H1 (cell line): ENCODE measurements around the gene TMED10. TPM values are rescaled to one million over a fixed set of nuclear protein-coding genes. Genes with fewer than 3 reads are reported as not detected.
A peak's percentile ranks its signal among the peaks of the same experiment; 100 is the strongest.

Source experiments
- CTCF ChIA-PET: fragments of 300-600 bp; sonication (Branson Sonifier 250); formaldehyde crosslinking; loops from one replicate; lab custom pipeline; 2021; ENCODE audit not compliant: partially characterized antibody; lab: Charles Lee
- POLR2A ChIA-PET: fragments of 300-600 bp; sonication (Branson Sonifier 250); formaldehyde crosslinking; loops from one replicate; lab custom pipeline; 2021; ENCODE audit warnings: inconsistent platforms; ENCODE audit not compliant: partially characterized antibody; lab: Charles Lee
- DNase-seq, 2 experiments: peaks; one replicate each; pipeline versions ENCODE4 v3.0.0 to v3.0.0-alpha.2; 2010 to 2022; ENCODE audit warnings: low spot score in 2 of 2, low read depth in 1 of 2, mixed read lengths in 1 of 2
- FAIRE-seq: peaks from 2 replicates; lab custom pipeline; 2011; peaks lifted over from hg19 to GRCh38; lab: Jason Lieb, UNC
- H2AFZ ChIP-seq: 2 replicates; pipeline ENCODE4 v1.8.1; 2012; ENCODE audit warnings: low read length, inconsistent platforms
- H2AK5ac ChIP-seq: 2 replicates; pipeline ENCODE4 v1.6.1; 2013; ENCODE audit warnings: low read depth, low read length
- H2BK120ac ChIP-seq: replicated peaks from 2 replicates; pipeline ENCODE3; 2013; ENCODE audit warnings: low read depth, low read length, inconsistent platforms
- H2BK12ac ChIP-seq: 2 replicates; pipeline ENCODE4 v1.6.1; 2013; ENCODE audit warnings: low read depth, low read length
- H2BK15ac ChIP-seq: 2 replicates; pipeline ENCODE4 v1.6.1; 2013; ENCODE audit warnings: low read length
- H2BK20ac ChIP-seq: 2 replicates; pipeline ENCODE4 v1.6.1; 2013; ENCODE audit warnings: low read length
- H2BK5ac ChIP-seq: 2 replicates; pipeline ENCODE4 v1.6.1; 2013; ENCODE audit warnings: low read depth, low read length
- H3K14ac ChIP-seq: 2 replicates; pipeline ENCODE4 v1.6.1; 2013; ENCODE audit warnings: inconsistent platforms; ENCODE audit not compliant: insufficient read length
- H3K18ac ChIP-seq: 2 replicates; pipeline ENCODE4 v1.6.1; 2013; ENCODE audit warnings: low read length; ENCODE audit errors: extremely low read depth
- H3K23ac ChIP-seq: 2 replicates; pipeline ENCODE4 v1.6.1; 2013; ENCODE audit warnings: inconsistent platforms; ENCODE audit not compliant: insufficient read length
- H3K23me2 ChIP-seq: 2 replicates; pipeline ENCODE4 v1.6.1; 2013; ENCODE audit warnings: low read depth, low read length
- H3K27ac ChIP-seq: 2 replicates; pipeline ENCODE4 v1.6.1; 2011; ENCODE audit warnings: low read depth, low read length, inconsistent platforms
- H3K27me3 ChIP-seq, 4 experiments: replicated peaks in 1 of 4; 1 replicate in 1 of 4; 2 replicates in 3 of 4; pipeline versions ENCODE4 v1.6.1 to v1.8.1; 2011 to 2013; ENCODE audit warnings: low read length in 3 of 4, mild to moderate bottlenecking in 3 of 4, inconsistent platforms in 2 of 4, mixed read lengths in 2 of 4, moderate library complexity in 1 of 4; ENCODE audit not compliant: control insufficient read depth in 3 of 4, insufficient read depth in 3 of 4; ENCODE audit errors: extremely low read depth in 1 of 4
- H3K36me3 ChIP-seq, 4 experiments: 2 replicates each; pipeline versions ENCODE4 v1.6.1 to v1.8.1; 2011 to 2013; ENCODE audit warnings: mild to moderate bottlenecking in 4 of 4, low read length in 3 of 4, moderate library complexity in 2 of 4, control low read depth in 1 of 4, inconsistent platforms in 1 of 4; ENCODE audit not compliant: insufficient read depth in 4 of 4, control insufficient read depth in 2 of 4
- H3K4ac ChIP-seq: replicated peaks from 2 replicates; pipeline ENCODE3; 2013; ENCODE audit warnings: low read length, low read depth, mixed read lengths, inconsistent platforms; ENCODE audit not compliant: insufficient read length
- H3K4me1 ChIP-seq, 4 experiments: replicated peaks in 1 of 4; 1 replicate in 1 of 4; 2 replicates in 3 of 4; pipeline versions ENCODE4 v1.6.1 to v1.8.1; 2011 to 2013; ENCODE audit warnings: low read length in 3 of 4, inconsistent platforms in 2 of 4, mixed read lengths in 1 of 4; ENCODE audit not compliant: insufficient read depth in 4 of 4, control insufficient read depth in 3 of 4
- H3K4me2 ChIP-seq, 2 experiments: 2 replicates each; pipeline versions ENCODE4 v1.6.1 to v1.8.1; 2011 to 2013; ENCODE audit warnings: low read depth in 2 of 2, low read length in 2 of 2, control low read depth in 1 of 2, inconsistent platforms in 1 of 2, mild to moderate bottlenecking in 1 of 2; ENCODE audit not compliant: insufficient read depth in 1 of 2
- H3K4me3 ChIP-seq, 4 experiments: fragments of 200-600, 300-600 bp in 1 of 4; sonication (generic), shearing (Covaris generic), sonication (Bioruptor Twin) in 1 of 4; 2 replicates each; pipeline versions ENCODE4 v1.5.1 to v1.8.1; 2011 to 2016; ENCODE audit warnings: low read length in 4 of 4, low read depth in 3 of 4, control low read depth in 2 of 4, inconsistent platforms in 2 of 4, mild to moderate bottlenecking in 2 of 4, mixed read lengths in 1 of 4, moderate library complexity in 1 of 4; ENCODE audit not compliant: insufficient read depth in 2 of 4; ENCODE audit errors: extremely low read depth in 1 of 4
- H3K56ac ChIP-seq: replicated peaks from 2 replicates; pipeline ENCODE3; 2013; ENCODE audit warnings: low read depth, mild to moderate bottlenecking, mixed read lengths, low read length, inconsistent platforms; ENCODE audit not compliant: insufficient read length
- H3K79me1 ChIP-seq: 2 replicates; pipeline ENCODE4 v1.6.1; 2013; ENCODE audit warnings: low read depth, low read length, control low read depth
- H3K79me2 ChIP-seq, 2 experiments: 2 replicates each; pipeline versions ENCODE4 v1.6.1 to v1.8.1; 2012 to 2013; ENCODE audit warnings: low read length in 2 of 2, mild to moderate bottlenecking in 2 of 2, inconsistent platforms in 1 of 2; ENCODE audit not compliant: insufficient read depth in 2 of 2, control insufficient read depth in 1 of 2
- H3K9ac ChIP-seq, 4 experiments: replicated peaks in 1 of 4; 1 replicate in 1 of 4; 2 replicates in 3 of 4; pipeline versions ENCODE4 v1.6.1 to v1.8.1; 2011 to 2013; ENCODE audit warnings: low read depth in 3 of 4, low read length in 3 of 4, control low read depth in 2 of 4, mild to moderate bottlenecking in 2 of 4, moderate library complexity in 2 of 4, inconsistent platforms in 1 of 4; ENCODE audit errors: extremely low read depth in 1 of 4
- H3K9me3 ChIP-seq, 2 experiments: 2 replicates each; pipeline versions ENCODE4 v1.6.1 to v1.8.1; 2012 to 2013; ENCODE audit warnings: mild to moderate bottlenecking in 2 of 2, moderate library complexity in 2 of 2, control low read depth in 1 of 2, inconsistent platforms in 1 of 2, low read depth in 1 of 2, low read length in 1 of 2, mixed read lengths in 1 of 2; ENCODE audit not compliant: insufficient read depth in 2 of 2
- H4K20me1 ChIP-seq, 2 experiments: replicated peaks in 1 of 2; 2 replicates each; pipeline versions ENCODE3 to v1.8.1; 2011 to 2013; ENCODE audit warnings: inconsistent platforms in 2 of 2, low read length in 2 of 2, mild to moderate bottlenecking in 1 of 2; ENCODE audit not compliant: insufficient read depth in 2 of 2, control insufficient read depth in 1 of 2
- H4K5ac ChIP-seq: 2 replicates; pipeline ENCODE4 v1.6.1; 2013; ENCODE audit warnings: low read length, low read depth, mixed read lengths, inconsistent platforms; ENCODE audit not compliant: insufficient read length
- H4K8ac ChIP-seq: 2 replicates; pipeline ENCODE4 v1.8.0; 2013; ENCODE audit warnings: mild to moderate bottlenecking, moderate library complexity, low read length, inconsistent platforms; ENCODE audit not compliant: insufficient read depth; ENCODE audit errors: extremely low read depth
- H4K91ac ChIP-seq: replicated peaks from 2 replicates; pipeline ENCODE3; 2013; ENCODE audit warnings: low read length, mixed read lengths, inconsistent platforms; ENCODE audit not compliant: insufficient read length
- CTCF ChIP-seq, 3 experiments: IDR thresholded peaks; 1 replicate in 2 of 3; 2 replicates in 1 of 3; pipeline versions ENCODE4 v1.5.1 to v1.6.1; 2011; ENCODE audit warnings: low read length in 3 of 3, mild to moderate bottlenecking in 3 of 3, inconsistent platforms in 2 of 3, low read depth in 1 of 3, moderate library complexity in 1 of 3; ENCODE audit not compliant: insufficient read depth in 1 of 3; ENCODE audit errors: control extremely low read depth in 1 of 3
- EGR1 ChIP-seq: IDR thresholded peaks from 2 replicates; pipeline ENCODE4 v1.6.1; 2011; ENCODE audit warnings: low read depth, low read length, borderline replicate concordance
- RAD21 ChIP-seq, 2 experiments: IDR thresholded peaks in 1 of 2; conservative IDR thresholded peaks in 1 of 2; 2 replicates each; pipeline ENCODE4 v1.6.1; 2011; ENCODE audit warnings: low read depth in 2 of 2, low read length in 2 of 2, improper control_type of control experiment in 1 of 2, inconsistent platforms in 1 of 2, mild to moderate bottlenecking in 1 of 2, moderate library complexity in 1 of 2
- WGBS, 2 experiments: shearing (Covaris generic) in 1 of 2; methylation state at CpG; one replicate each; pipeline versions ENCODE4 v1.1.6 to v1.1.7; 2013 to 2015; ENCODE audit warnings: low lambda C conversion rate in 2 of 2, mixed read lengths in 2 of 2, inconsistent platforms in 1 of 2, low coverage in 1 of 2, missing lambda C conversion rate in 1 of 2; ENCODE audit not compliant: insufficient replicate concordance in 2 of 2, insufficient coverage in 1 of 2, insufficient read length in 1 of 2; ENCODE audit errors: extremely low coverage in 1 of 2, missing lambda C conversion rate in 1 of 2; 5-methylcytosine and 5-hydroxymethylcytosine counted together
- polyA plus RNA-seq, 7 experiments: library from polyadenylated mRNA; depleted of rRNA in 3 of 7; stranded (reverse) in 5 of 7; unstranded in 2 of 7; fragments of >200 nt in 5 of 7; fragments of 200-250 nt in 2 of 7; gene quantifications; 1 replicate in 5 of 7; 2 replicates in 1 of 7; 4 replicates in 1 of 7; pipeline versions ENCODE4 v1.2.1 to v1.2.3, GENCODE V29; 2011 to 2013; ENCODE audit warnings: missing spikeins in 2 of 7, mixed read lengths in 2 of 7
- total RNA-seq: library from RNA; stranded (reverse); fragmentation: NEBNext Ultra II Directional; extraction: Animal tissue kit (Norgen Biotek cat#: 25700); gene quantifications from 2 replicates; pipeline ENCODE4 v1.2.1, GENCODE V29; 2021

The TMED10 gene
- total and polyA plus RNA-seq, 2 of the 8 experiments (the other 6 are each of a cell fraction or from before 2014, with no cell fraction given), result 218 to 250 TPM

DNA sequence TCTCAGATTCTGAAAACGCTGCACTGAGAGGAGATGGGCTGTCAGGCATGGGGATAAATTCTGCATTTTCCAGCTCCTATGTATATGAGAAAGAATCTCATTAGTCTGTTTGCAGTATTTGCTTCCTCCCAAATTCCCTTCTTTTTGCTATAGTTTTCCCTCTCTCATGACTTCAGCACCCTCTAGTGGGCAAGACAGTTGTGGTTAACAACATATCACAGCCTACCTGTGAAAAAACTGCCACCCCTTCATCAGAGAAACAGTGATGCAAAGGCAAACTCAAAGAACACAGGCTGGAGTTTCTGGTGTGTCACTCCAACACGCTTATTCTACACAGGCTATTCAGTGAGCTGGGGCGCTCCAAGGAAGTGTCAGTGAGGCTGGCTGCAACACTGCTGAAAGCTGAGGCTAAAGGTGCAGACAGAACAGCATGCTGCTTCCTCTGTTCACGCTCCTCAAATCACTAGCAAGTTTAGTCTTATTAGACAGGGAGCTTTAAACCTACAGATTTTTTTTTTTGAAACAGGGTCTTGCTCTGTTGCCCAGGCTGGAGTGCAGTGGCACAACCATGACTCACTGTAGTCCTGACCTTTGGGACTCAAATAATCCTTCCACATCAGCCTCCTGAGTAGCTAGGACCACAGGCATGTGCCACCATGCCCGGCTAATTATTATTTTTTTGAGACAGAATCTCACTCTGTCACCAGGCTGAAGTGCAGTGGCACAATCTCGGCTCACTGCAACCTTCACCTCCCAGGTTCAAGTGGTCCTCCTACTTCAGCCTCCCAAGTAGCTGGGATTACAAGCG lies 87.6 kb downstream of the TMED10 start:
- no peak overlapping the region for H2AFZ ChIP-seq
- no peaks in the 10 kb centered on the region; a peak in 2 of 7 replicates for H3K4me1 ChIP-seq
- H2BK12ac ChIP-seq, result no peak overlapping the region
- no peak overlapping the region for H3K23ac ChIP-seq
- H3K23me2 ChIP-seq, result no peaks in the 10 kb centered on the region
- H3K4me2 ChIP-seq, result no peak overlapping the region
- 70% methylated on average over 7 of the region's 7 CpGs; no CpG with 5 or more reads in 1 of the 2 experiments for WGBS, 2 experiments
- peak; percentile 80 for FAIRE-seq
- peak in 1 of 2 experiments; percentile 67 for DNase-seq
- H3K79me1 ChIP-seq, result no peaks in the 10 kb centered on the region
- no peak overlapping the region for H3K4ac ChIP-seq
- no peaks in the 10 kb centered on the region for H3K9me3 ChIP-seq
- H3K36me3 ChIP-seq, result peaks cover 11 to 46% (median 29%) of the 10 kb centered on the region in 4 experiments
- TF ChIP-seq CTCF (IDR thresholded peaks at IDR 0.05; ENCODE audit: control extremely low read depth in 1 of 3, insufficient read depth in 1 of 3, low read depth in 1 of 3, low read length in 3 of 3) (peak in 2 of 3 experiments; percentile 77 to 86; a peak in 3 of 4 replicates), RAD21 (IDR thresholded peaks at IDR 0.05 in 1 of 2, conservative IDR thresholded peaks at IDR 0.05 in 1 of 2; ENCODE audit: low read depth in 2 of 2, low read length in 2 of 2) (peak; percentile 90 to 91), EGR1 (no peak)
- H2BK120ac ChIP-seq, result no peak overlapping the region
- H4K5ac ChIP-seq, result no peak overlapping the region
- no peak overlapping the region for H3K18ac ChIP-seq
- no peak overlapping the region for H4K91ac ChIP-seq
- no peak overlapping the region for H3K14ac ChIP-seq
- H3K56ac ChIP-seq, result no peak overlapping the region
- H2BK15ac ChIP-seq, result no peak overlapping the region
- H2BK20ac ChIP-seq, result no peak overlapping the region
- H2AK5ac ChIP-seq, result no peak overlapping the region
- H3K4me3 ChIP-seq, result no peak overlapping the region
- no peaks in the 10 kb centered on the region for H4K20me1 ChIP-seq
- POLR2A ChIA-PET, result interaction anchor here (0.6 to 1.8 kb wide), 8 partner anchors 10 to 339 kb away, joined by 3 to 6 read pairs (median 4); partner anchors contain the start of genes JDP2 and ZC2HC1C
- H4K8ac ChIP-seq, result no peak overlapping the region
- H3K79me2 ChIP-seq, result no peaks in the 10 kb centered on the region
- CTCF ChIA-PET, result interaction anchor here (0.6 to 10.6 kb wide), 73 partner anchors 8 to 480 kb away, joined by 3 to 98 read pairs (median 5); partner anchors contain the start of genes ACYP1, MLH3, PGF and PROX2
- no peaks in the 10 kb centered on the region for H3K27me3 ChIP-seq
- H2BK5ac ChIP-seq, result no peak overlapping the region
- no peak overlapping the region for H3K27ac ChIP-seq
- H3K9ac ChIP-seq, result no peak overlapping the region
